BLaER1 treated with 17β-estradiol and CSF1 and Interleukin-3, amounts not matched to agents 10 nM and 100 nM (cell line): ENCODE data around the gene GRIA4.

Experiments
- H3K27ac ChIP-seq, 11 experiments: shearing (Covaris generic); formaldehyde crosslinking; 2 replicates each; pipeline ENCODE4 v1.8.1; 2022
- H3K27me3 ChIP-seq, 11 experiments: shearing (Covaris generic); formaldehyde crosslinking; 2 replicates each; pipeline ENCODE4 v1.8.1; 2022
- H3K36me3 ChIP-seq, 11 experiments: shearing (Covaris generic); formaldehyde crosslinking; 2 replicates each; pipeline ENCODE4 v1.8.1; 2022
- H3K4me1 ChIP-seq, 10 experiments: shearing (Covaris generic); formaldehyde crosslinking; 2 replicates each; pipeline ENCODE4 v1.8.1; 2022
- H3K4me2 ChIP-seq, 11 experiments: shearing (Covaris generic); formaldehyde crosslinking; 2 replicates each; pipeline ENCODE4 v1.8.1; 2022
- H3K4me3 ChIP-seq, 10 experiments: shearing (Covaris generic); formaldehyde crosslinking; 2 replicates each; pipeline ENCODE4 v1.8.1; 2022
- H3K9ac ChIP-seq, 11 experiments: shearing (Covaris generic); formaldehyde crosslinking; 2 replicates each; pipeline ENCODE4 v1.8.1; 2022
- H3K9me3 ChIP-seq, 11 experiments: shearing (Covaris generic); formaldehyde crosslinking; replicated peaks in 1 of 11; 2 replicates each; pipeline ENCODE4 v1.8.1; 2022
- H4K20me1 ChIP-seq, 11 experiments: shearing (Covaris generic); formaldehyde crosslinking; 2 replicates each; pipeline ENCODE4 v1.8.1; 2022
- Cebpa-rat ChIP-seq, 11 experiments: shearing (Covaris generic); IDR thresholded peaks; 2 replicates each; pipeline ENCODE4 v1.8.1; 2022

Gene GRIA4

DNA sequence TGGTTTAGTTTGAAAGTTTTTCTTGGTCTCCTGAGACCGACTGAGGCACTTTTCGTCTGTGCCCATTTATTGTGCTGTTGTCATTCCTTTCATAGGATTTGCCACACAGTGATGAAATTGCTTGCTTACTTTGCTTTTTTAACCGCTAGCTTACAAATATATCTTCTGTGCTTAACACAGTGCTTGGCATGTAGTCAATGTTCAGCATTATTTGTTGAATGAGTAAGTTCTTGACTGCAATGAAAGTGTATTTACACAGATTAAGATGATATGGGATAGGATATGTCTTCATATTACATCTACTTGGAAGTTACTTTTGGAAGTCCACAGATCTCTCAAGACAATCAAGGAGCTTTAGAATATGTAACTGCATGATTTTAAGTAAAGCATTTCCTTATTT is 91.2 kb downstream of the GRIA4 start:
- H3K27me3 ChIP-seq: no peaks in the 10 kb centered on the region
- H3K9me3 ChIP-seq: no peaks in the 10 kb centered on the region
- no peak overlapping the region for H3K9ac ChIP-seq
- no peak overlapping the region for H3K27ac ChIP-seq
- no peak overlapping the region for H3K4me3 ChIP-seq
- TF ChIP-seq Cebpa-rat (IDR thresholded peaks at IDR 0.05): no peak
- H4K20me1 ChIP-seq: no peaks in the 10 kb centered on the region
- no peaks in the 10 kb centered on the region for H3K4me1 ChIP-seq
- H3K4me2 ChIP-seq: no peak overlapping the region
- no peaks in the 10 kb centered on the region for H3K36me3 ChIP-seq

DNA sequence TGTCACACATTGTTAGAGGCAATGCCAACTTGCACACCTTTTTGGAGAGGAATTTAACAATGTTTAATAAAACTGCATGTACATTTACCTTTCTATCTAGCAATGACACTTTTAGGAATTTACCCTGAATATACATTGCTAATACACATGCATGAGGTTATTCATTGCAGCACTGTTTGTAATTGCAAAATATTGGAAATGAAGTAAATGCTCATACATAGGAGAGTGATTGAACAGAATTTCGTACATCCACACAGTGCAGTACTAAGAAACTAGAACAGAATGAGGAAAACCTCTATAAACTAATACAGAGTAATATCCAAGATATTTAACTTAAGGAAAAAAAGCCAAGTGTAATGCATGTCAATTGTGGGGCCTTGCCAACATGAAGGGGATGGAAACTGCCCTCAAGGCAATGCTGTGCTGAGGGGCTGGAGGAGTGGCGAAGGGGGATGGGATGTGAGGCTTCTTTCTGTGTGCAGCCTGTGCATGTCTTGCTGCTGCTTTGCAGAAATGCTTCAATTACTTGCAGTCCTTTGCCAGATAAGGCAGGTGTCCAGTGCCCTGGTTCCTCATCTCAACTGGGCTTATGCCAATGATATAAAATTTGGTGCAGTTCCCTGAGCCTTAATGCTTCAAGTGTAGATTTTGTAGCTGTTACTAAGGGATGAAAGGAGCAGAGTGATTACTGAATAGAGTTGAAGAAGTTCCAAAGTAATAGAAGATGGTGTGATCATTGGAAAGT is 96.1 kb downstream of the GRIA4 start:
- Histone ChIP-seq H3K27me3 (no peaks in the 10 kb centered on the region), H4K20me1 (no peaks in the 10 kb centered on the region), H3K4me1 (no peaks in the 10 kb centered on the region), H3K27ac (no peak overlapping the region), H3K9me3 (no peaks in the 10 kb centered on the region), H3K4me3 (no peak overlapping the region), H3K36me3 (no peaks in the 10 kb centered on the region), H3K4me2 (no peak overlapping the region), H3K9ac (no peak overlapping the region)
- no peak for TF ChIP-seq Cebpa-rat (IDR thresholded peaks at IDR 0.05)

DNA sequence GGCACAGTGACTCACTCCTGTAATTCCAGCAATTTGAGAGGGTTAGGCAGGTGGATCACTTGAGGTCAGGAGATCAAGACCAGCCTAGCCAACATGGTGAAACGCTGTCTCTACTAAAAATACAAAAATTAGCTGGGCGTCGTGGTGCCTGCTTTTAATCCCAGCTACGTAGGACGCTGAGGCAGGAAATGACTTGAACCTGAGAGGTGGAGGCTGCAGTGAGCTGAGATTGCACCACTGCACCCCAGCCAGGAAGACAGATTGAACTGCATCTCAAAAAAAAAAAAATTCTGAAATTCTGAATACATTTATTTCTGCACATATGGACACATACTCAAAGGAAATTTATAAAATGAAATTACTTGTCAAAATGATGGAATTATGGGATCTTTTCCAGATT is 103.2 kb downstream of the GRIA4 start:
- no peaks in the 10 kb centered on the region for H3K4me1 ChIP-seq
- no peak overlapping the region for H3K4me2 ChIP-seq
- H4K20me1 ChIP-seq: no peaks in the 10 kb centered on the region
- no peaks in the 10 kb centered on the region for H3K27me3 ChIP-seq
- H3K36me3 ChIP-seq: no peaks in the 10 kb centered on the region
- TF ChIP-seq Cebpa-rat (IDR thresholded peaks at IDR 0.05): no peak
- H3K4me3 ChIP-seq: no peak overlapping the region
- H3K9me3 ChIP-seq: no peaks in the 10 kb centered on the region
- H3K27ac ChIP-seq: no peak overlapping the region
- no peak overlapping the region for H3K9ac ChIP-seq

DNA sequence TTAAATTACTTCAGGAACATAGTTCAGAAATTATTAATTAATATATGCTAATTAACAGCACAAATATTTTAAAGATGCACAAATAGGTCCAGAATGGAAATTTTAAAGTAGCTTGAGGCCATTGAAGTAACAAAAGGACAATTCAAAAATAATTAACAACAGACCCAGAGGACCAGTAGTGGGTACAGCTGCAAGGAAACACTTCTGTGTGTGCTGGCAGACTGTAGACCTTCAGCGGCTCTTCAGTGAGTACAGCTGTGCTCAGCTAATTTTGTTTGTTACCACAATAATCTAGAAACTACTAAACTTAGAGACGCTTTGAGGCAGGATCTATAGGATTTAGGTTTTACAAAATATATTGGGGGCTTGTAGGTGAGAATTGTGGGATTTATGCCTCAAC is 103.8 kb downstream of the GRIA4 start:
- Histone ChIP-seq H3K27ac (no peak overlapping the region), H4K20me1 (no peaks in the 10 kb centered on the region), H3K4me1 (no peaks in the 10 kb centered on the region), H3K4me2 (no peak overlapping the region), H3K36me3 (no peaks in the 10 kb centered on the region), H3K9ac (no peak overlapping the region), H3K9me3 (no peaks in the 10 kb centered on the region), H3K4me3 (no peak overlapping the region), H3K27me3 (no peaks in the 10 kb centered on the region)
- no peak for TF ChIP-seq Cebpa-rat (IDR thresholded peaks at IDR 0.05)

DNA sequence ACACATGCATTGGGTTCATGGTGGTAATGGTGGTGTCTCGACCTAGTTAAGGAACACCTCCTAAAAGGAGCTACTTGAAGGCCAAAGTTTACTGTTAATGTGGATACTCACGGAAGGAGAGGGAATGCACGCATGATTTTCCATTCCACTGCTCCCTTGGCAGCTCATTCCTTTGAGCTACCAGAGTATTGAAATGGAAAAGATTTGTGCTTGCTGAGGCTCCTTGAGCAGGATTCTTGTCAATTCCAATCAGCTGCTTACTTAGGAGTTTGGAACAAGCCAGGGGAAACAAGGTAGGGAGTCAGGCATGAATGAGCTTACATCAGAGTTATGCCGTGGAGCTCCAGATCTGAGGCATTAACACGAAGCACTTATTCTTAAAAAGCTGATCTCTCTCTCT is 108.8 kb downstream of the GRIA4 start:
- Histone ChIP-seq H3K4me2 (no peak overlapping the region; a peak in 1 of 22 replicates), H3K27me3 (no peaks in the 10 kb centered on the region), H3K9ac (no peak overlapping the region), H3K36me3 (no peaks in the 10 kb centered on the region), H3K4me3 (no peak overlapping the region), H4K20me1 (no peaks in the 10 kb centered on the region), H3K4me1 (peaks cover 0 to 8% (median 0%) of the 10 kb centered on the region in 10 experiments; a peak in 1 of 20 replicates), H3K9me3 (no peaks in the 10 kb centered on the region), H3K27ac (0 out of 22 replicates have a peak overlapping the region, but pooled peaks of 1 of the 11 experiments have one; percentile 16)
- TF ChIP-seq Cebpa-rat (IDR thresholded peaks at IDR 0.05): no peak

DNA sequence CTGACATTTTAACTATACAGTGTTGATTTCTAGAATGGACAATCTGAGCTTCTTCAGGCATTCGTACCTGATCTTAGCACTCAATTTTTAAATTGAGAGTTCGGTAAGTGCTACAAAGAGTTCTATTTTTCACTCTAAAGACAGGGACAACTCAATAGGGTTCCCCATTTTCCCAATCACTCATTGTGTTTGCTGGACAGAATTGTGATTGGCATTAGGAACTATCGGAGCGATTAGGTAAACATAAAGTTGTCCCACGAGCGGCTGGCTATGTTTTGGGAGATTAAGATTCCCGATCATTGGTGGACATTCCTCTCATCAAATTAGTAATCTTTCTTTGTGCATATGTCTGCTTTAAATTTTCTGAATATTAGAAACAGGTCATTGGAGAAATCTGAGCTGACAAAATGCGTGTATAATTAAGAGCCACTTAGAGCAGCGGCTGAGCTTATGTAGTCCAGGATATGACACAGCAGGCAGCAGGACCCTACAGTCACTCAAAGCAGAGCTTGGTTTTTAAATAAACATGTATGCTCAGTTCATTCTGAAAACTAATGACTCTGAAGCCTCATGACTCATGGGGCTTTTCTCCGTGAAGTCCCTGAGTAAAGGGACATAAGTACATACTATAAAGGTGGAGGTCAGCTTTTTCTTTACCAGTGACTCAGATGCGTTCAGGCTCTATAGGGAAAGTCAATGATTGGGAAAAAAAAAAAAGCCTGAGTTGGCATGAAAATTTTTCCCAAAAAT is 109.4 kb downstream of the GRIA4 start:
- Histone ChIP-seq H3K36me3 (no peaks in the 10 kb centered on the region), H3K9ac (no peak overlapping the region), H3K27me3 (no peaks in the 10 kb centered on the region), H4K20me1 (no peaks in the 10 kb centered on the region), H3K4me3 (no peak overlapping the region), H3K4me2 (peak overlapping the region in 2 of 11 experiments; percentile 26 to 41; a peak in 3 of 22 replicates), H3K27ac (0 out of 22 replicates have a peak overlapping the region, but pooled peaks of 2 of the 11 experiments have one; percentile 0 to 16), H3K9me3 (no peaks in the 10 kb centered on the region), H3K4me1 (peaks cover 0 to 8% (median 0%) of the 10 kb centered on the region in 10 experiments; a peak in 1 of 20 replicates)
- TF ChIP-seq Cebpa-rat (IDR thresholded peaks at IDR 0.05): no peak

DNA sequence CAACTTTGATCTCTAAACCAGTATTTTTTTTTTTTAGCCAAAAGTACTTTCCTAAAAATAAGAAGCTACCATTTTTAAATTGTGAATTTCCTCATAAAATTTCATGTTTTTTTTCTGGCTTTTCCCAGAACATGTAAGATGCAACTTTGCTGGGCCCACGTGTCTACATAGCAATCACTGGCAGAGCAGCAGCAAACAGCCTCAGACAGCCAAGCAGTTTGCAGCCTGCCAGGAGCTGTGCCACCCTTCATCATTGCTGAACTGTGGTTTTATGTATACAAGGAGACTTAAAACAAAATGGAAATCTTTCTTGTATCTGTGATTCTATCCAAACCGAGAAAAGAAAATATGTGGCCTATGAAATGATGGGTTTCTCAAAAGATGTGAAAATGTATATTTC is 110.2 kb downstream of the GRIA4 start:
- H3K9ac ChIP-seq: no peak overlapping the region
- no peaks in the 10 kb centered on the region for H3K36me3 ChIP-seq
- H3K4me1 ChIP-seq: peaks cover 0 to 8% (median 0%) of the 10 kb centered on the region in 10 experiments; a peak in 1 of 20 replicates
- 0 out of 22 replicates have a peak overlapping the region, but pooled peaks of 1 of the 11 experiments have one; percentile 41 for H3K4me2 ChIP-seq
- no peaks in the 10 kb centered on the region for H3K9me3 ChIP-seq
- H4K20me1 ChIP-seq: no peaks in the 10 kb centered on the region
- no peak overlapping the region for H3K4me3 ChIP-seq
- no peak overlapping the region for H3K27ac ChIP-seq
- no peaks in the 10 kb centered on the region for H3K27me3 ChIP-seq
- TF ChIP-seq Cebpa-rat (IDR thresholded peaks at IDR 0.05): no peak

DNA sequence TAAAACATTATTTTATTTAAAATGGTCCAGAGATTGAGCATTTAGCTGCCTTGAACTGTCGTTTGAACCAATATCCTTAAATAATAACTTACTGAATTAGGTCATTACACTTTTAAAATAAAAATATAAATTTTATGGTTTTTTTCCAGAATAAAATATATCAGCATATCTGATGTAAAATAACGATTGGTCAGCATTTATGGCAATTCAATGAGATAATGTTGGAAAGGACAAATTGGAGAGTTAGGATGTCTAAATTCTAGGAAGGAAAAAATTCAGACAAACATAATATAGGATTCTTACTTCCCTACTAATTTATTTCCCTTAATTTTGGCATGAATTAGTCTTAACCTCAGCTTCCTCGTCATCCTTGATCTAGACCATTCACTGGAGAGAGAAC is 113.4 kb downstream of the GRIA4 start:
- H3K27ac ChIP-seq: no peak overlapping the region
- H3K9me3 ChIP-seq: no peaks in the 10 kb centered on the region
- peaks cover 0 to 8% (median 0%) of the 10 kb centered on the region in 10 experiments; a peak in 1 of 20 replicates for H3K4me1 ChIP-seq
- no peaks in the 10 kb centered on the region for H3K36me3 ChIP-seq
- H3K4me3 ChIP-seq: no peak overlapping the region
- no peak overlapping the region for H3K9ac ChIP-seq
- no peaks in the 10 kb centered on the region for H4K20me1 ChIP-seq
- H3K27me3 ChIP-seq: no peaks in the 10 kb centered on the region
- no peak for TF ChIP-seq Cebpa-rat (IDR thresholded peaks at IDR 0.05)
- H3K4me2 ChIP-seq: no peak overlapping the region

DNA sequence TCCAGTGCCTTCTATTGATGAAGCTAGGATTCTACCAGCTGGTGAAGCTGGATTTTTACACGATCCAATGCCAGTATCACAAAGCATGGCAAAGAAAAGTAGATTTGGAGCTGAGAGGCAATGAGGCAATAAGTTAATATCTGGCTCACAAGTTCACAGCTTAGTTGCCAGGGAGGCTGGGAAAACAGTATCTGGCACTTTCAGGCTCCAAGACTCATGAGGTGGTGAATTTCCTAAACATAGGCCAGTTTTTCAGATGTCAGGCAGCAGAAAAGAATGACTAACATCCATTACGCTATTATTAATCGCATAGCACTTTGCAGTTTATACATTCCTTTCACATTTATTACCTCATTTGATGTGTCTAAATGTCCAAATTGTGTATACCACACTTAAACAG is 122.7 kb downstream of the GRIA4 start:
- H3K4me1 ChIP-seq: no peaks in the 10 kb centered on the region
- no peaks in the 10 kb centered on the region for H3K36me3 ChIP-seq
- H3K9ac ChIP-seq: no peak overlapping the region
- no peak overlapping the region for H3K4me3 ChIP-seq
- no peak overlapping the region for H3K4me2 ChIP-seq
- H3K27ac ChIP-seq: no peak overlapping the region
- no peak for TF ChIP-seq Cebpa-rat (IDR thresholded peaks at IDR 0.05)
- H3K27me3 ChIP-seq: no peaks in the 10 kb centered on the region
- H3K9me3 ChIP-seq: no peaks in the 10 kb centered on the region
- no peaks in the 10 kb centered on the region for H4K20me1 ChIP-seq
